ENCODE results near the gene ARFGAP2. TPM values are rescaled to one million over a fixed set of nuclear protein-coding genes. Genes with fewer than 3 reads are reported as not detected.

ARFGAP2 gene
- polyA plus RNA-seq, 1 of the 3 experiments (the other 2 are of a cell fraction) = 52.5 TPM

DNA sequence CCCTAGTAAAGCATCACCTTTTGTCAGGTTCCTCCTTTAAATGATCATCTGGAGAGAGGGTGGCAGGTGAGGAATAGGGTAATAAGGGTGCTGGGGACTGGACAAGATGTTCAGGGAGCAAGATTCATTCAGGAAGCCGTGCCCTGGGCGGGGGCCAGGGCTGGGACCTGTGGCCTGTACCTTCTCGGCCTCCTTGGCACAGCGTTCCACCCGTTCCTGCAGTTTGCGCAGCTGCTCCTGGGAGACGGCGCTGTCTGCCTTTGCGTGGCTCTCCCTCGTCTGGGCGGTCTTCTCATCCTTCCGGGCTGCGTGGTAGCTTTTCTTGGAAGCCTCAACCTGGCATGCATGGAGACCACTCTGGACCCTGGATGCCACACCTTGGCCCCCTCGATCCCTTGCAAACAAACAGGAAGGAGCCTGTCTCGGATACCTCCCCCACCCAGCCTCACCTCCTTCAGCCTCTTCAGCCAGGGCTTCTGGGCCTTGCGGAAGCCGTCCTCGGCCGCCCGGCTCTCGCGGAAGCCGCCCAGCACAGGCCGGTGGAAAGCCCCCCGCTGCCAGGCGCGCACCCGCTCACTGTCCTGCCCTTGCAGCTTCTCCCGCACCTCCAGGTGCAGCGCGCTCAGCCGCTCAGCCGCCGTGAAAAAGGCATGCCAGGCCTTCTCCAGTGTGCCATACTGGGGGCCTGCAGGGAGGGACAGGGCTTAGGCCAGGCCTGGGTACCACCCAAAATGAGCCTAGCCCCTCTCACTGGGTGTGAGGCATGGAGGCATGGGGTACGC lies 3.5 kb upstream of the ARFGAP2 start:
- H3K4me3 ChIP-seq (ENCODE audit: low read depth in 2 of 2, low read length in 1 of 2) = no peak overlapping the region

DNA sequence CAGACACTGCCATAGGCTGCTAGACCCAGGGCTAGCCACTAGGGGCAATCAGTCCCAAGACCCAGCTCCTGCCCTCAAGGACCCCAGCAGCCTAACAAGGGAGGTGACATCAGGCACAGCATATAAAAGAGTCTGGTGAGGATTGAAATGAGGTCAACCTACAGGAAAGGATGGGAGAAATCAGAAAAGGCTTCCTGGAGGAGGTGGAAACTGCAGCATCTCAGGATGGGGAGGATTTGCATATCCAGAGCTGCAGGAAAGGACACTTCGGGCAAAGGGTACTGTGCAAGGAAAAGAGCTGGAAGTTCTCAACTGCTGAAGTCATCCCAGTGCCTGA lies 2.9 kb upstream of the ARFGAP2 start:
- ChIA-PET POLR2A (interaction anchor here (0.7 to 3.3 kb wide), 4 partner anchors 8 to 69 kb away, joined by 3 to 16 read pairs (median 4); partner anchors contain the start of genes ACP2 and DDB2), CTCF (interaction anchor here (0.6 to 4.2 kb wide), 17 partner anchors 8 to 232 kb away, joined by 3 to 78 read pairs (median 4); partner anchors contain the start of genes ACP2, DDB2, NR1H3 and PACSIN3)
- H3K9ac ChIP-seq = no peak overlapping the region
- H3K9me2 ChIP-seq = no peaks in the 10 kb centered on the region
- peak; percentile 66 for TF ChIP-seq RAD21 (IDR thresholded peaks at IDR 0.05; ENCODE audit: low read length)
- TF ChIP-seq, protein P1, sequence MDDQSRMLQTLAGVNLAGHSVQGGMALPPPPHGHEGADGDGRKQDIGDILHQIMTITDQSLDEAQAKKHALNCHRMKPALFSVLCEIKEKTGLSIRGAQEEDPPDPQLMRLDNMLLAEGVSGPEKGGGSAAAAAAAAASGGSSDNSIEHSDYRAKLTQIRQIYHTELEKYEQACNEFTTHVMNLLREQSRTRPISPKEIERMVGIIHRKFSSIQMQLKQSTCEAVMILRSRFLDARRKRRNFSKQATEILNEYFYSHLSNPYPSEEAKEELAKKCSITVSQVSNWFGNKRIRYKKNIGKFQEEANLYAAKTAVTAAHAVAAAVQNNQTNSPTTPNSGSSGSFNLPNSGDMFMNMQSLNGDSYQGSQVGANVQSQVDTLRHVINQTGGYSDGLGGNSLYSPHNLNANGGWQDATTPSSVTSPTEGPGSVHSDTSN (IDR thresholded peaks at IDR 0.05) = no peak
- peak; percentile 36; the same call in 1 of the 2 replicates for TF ChIP-seq SMC3 (IDR thresholded peaks at IDR 0.05; ENCODE audit: low read depth, low read length)
- peak; percentile 65 for TF ChIP-seq CTCF (IDR thresholded peaks at IDR 0.05)
- no peak overlapping the region for H3K4me2 ChIP-seq
- H3K36me3 ChIP-seq (replicated peaks in 1 of 2; ENCODE audit: control insufficient read depth in 1 of 2, insufficient read depth in 2 of 2, low read length in 1 of 2) = peaks cover 5 to 6% of the 10 kb centered on the region in 2 experiments
- no peak overlapping the region for H2AFZ ChIP-seq (ENCODE audit: low read depth)
- H3K9me3 ChIP-seq = no peaks in the 10 kb centered on the region
- peaks cover 12% of the 10 kb centered on the region for H3F3A ChIP-seq (replicated peaks; ENCODE audit: insufficient read depth)
- no peak overlapping the region for H3K27ac ChIP-seq (ENCODE audit: low read depth in 2 of 2, low read length in 1 of 2)
- H3K4me3 ChIP-seq (ENCODE audit: low read depth in 2 of 2, low read length in 1 of 2) = no peak overlapping the region
- DNase-seq = peak; percentile 81
- H3K79me2 ChIP-seq (ENCODE audit: insufficient read depth) = peaks cover 21% of the 10 kb centered on the region
- 94% methylated on average over 1 of the region's 1 CpG for WGBS (ENCODE audit: low lambda C conversion rate)
- no peaks in the 10 kb centered on the region for H4K20me1 ChIP-seq (ENCODE audit: insufficient read depth)
- H3K4me1 ChIP-seq (ENCODE audit: control insufficient read depth in 1 of 2, insufficient read depth in 2 of 2, low read depth in 1 of 2, low read length in 1 of 2) = peaks cover 15 to 18% of the 10 kb centered on the region in 2 experiments
- no peaks in the 10 kb centered on the region for H3K27me3 ChIP-seq (ENCODE audit: insufficient read depth)

More for the DNA sequence above, 3.5 kb upstream of the ARFGAP2 start:
- Histone ChIP-seq H3K9me2 (no peaks in the 10 kb centered on the region), H3K27me3 (ENCODE audit: insufficient read depth) (no peaks in the 10 kb centered on the region), H4K20me1 (ENCODE audit: insufficient read depth) (no peaks in the 10 kb centered on the region), H3K27ac (ENCODE audit: low read depth in 2 of 2, low read length in 1 of 2) (no peak overlapping the region), H3K4me2 (no peak overlapping the region), H3K36me3 (replicated peaks in 1 of 2; ENCODE audit: control insufficient read depth in 1 of 2, insufficient read depth in 2 of 2, low read length in 1 of 2) (peaks cover 0 to 3% of the 10 kb centered on the region in 2 experiments), H3K9ac (no peak overlapping the region), H3F3A (replicated peaks; ENCODE audit: insufficient read depth) (peaks cover 12% of the 10 kb centered on the region), H3K9me3 (no peaks in the 10 kb centered on the region), H3K4me1 (ENCODE audit: control insufficient read depth in 1 of 2, insufficient read depth in 2 of 2, low read depth in 1 of 2, low read length in 1 of 2) (peaks cover 16 to 21% of the 10 kb centered on the region in 2 experiments), H3K79me2 (ENCODE audit: insufficient read depth) (peaks cover 17% of the 10 kb centered on the region), H2AFZ (ENCODE audit: low read depth) (no peak overlapping the region)
- no peak for DNase-seq
- WGBS (ENCODE audit: low lambda C conversion rate) = 95% methylated on average over 20 of the region's 35 CpGs
- CTCF ChIA-PET = interaction anchor here (0.6 to 4.2 kb wide), 18 partner anchors 8 to 232 kb away, joined by 3 to 78 read pairs (median 4); partner anchors contain the start of genes ACP2, DDB2, NR1H3 and PACSIN3
- no peak for TF ChIP-seq YY1 (IDR thresholded peaks at IDR 0.05; ENCODE audit: low read depth)
- no peak for TF ChIP-seq MEF2A (IDR thresholded peaks at IDR 0.05; ENCODE audit: borderline replicate concordance, low read depth)
- no peak for TF ChIP-seq FOXM1 (IDR thresholded peaks at IDR 0.05; ENCODE audit: low read depth)
- TF ChIP-seq RCOR1 (IDR thresholded peaks at IDR 0.05; ENCODE audit: low read length) = no peak
- TF ChIP-seq FOXJ3 (CRISPR knock-in tag; IDR thresholded peaks at IDR 0.05) = no peak
- no peak for TF ChIP-seq SMC3 (IDR thresholded peaks at IDR 0.05; ENCODE audit: low read depth, low read length)
- TF ChIP-seq EZH2phosphoT487 (IDR thresholded peaks at IDR 0.05; ENCODE audit: borderline replicate concordance, low read depth) = no peak
- no peak for TF ChIP-seq RFX5 (IDR thresholded peaks at IDR 0.05; ENCODE audit: low read length)
- POLR2A ChIA-PET = interaction anchor here (0.7 to 3.3 kb wide), 3 partner anchors 7 to 40 kb away, joined by 3 to 16 read pairs (median 3); partner anchors contain the start of gene DDB2

Measured in SK-N-SH (cell line).